CD4-positive, alpha-beta T cell treated with Interleukin-6 for 4 hours (primary cell): Measurements from ENCODE around the gene KCNQ1.

Experiments used
- DNase-seq: peaks from one replicate; pipeline ENCODE4 v3.0.0-alpha.2; 2020; ENCODE audit warnings: mixed read lengths

KCNQ1 gene

DNA sequence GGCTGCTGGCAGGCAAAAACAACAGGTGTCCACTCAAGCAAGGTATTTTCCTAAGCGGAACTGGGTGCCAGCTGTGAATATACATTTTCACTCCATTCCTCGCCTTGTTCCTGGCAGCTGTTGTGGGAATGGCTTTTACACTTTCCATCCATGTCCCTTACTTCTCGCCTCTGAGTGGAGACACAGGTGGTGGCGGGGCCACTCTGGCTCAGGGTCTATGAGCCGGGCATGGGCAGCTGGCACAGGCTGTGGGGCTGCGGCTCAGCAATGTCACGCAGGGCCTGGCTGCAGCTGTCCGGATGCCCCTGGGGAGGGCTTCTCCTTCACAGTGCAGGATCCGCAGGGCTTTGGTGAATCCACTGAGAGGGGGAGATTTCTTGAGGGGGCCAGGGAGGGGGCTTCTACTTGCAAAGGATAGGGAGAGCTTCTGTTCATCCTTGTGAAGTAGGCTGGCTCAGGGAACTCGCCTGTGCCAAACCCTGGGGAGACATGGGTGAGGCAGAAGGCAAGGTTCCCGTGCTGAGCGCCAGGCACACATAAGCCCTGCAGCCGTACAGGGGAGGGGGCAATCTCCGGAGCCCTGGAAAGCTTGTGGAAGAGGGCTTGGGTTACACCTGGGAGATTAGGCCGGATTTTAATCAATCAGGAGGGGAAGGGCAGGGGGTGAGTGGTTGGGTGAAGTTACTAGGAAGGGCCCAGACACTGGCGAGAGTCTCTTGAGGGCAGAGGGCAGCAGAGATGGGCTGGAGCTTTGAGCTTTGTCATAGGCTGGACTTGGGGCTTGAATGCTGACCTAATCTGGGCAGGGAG lies 209.3 kb downstream of the KCNQ1 start:
- no peak for DNase-seq

DNA sequence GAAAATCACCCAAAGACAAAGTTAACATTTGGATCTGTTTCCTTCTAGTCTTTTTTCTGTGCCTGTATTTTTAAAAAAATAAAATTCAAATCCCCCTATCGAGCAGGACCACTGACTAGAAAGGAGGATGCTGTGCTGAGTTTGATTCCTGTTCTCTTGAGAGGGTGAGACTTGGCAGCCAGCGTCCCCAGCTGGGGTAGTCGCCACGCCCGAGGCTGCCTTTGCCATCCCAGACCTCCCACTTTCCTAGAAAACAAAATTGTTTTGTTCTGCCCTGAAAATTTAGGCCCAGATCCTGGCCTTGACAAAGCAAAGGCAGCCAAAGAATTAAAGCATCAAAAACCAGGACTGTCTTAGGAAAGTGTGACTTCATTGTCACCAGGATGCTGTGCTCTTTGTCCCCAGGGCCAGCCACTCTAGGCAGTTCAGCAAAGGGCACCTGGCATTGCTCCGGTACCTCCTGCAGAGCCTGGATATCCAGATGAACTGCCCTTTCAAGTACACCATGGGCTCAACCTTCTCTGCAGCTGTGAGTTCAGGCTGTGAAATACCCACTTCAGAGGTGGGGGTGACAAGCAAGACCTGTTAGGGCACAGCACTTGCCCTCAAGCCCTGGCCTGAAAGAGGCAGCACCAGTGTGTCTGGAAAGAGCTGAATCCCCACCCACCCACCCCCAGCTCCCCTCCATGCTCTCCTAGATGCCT lies 210.4 kb downstream of the KCNQ1 start:
- no peak for DNase-seq

DNA sequence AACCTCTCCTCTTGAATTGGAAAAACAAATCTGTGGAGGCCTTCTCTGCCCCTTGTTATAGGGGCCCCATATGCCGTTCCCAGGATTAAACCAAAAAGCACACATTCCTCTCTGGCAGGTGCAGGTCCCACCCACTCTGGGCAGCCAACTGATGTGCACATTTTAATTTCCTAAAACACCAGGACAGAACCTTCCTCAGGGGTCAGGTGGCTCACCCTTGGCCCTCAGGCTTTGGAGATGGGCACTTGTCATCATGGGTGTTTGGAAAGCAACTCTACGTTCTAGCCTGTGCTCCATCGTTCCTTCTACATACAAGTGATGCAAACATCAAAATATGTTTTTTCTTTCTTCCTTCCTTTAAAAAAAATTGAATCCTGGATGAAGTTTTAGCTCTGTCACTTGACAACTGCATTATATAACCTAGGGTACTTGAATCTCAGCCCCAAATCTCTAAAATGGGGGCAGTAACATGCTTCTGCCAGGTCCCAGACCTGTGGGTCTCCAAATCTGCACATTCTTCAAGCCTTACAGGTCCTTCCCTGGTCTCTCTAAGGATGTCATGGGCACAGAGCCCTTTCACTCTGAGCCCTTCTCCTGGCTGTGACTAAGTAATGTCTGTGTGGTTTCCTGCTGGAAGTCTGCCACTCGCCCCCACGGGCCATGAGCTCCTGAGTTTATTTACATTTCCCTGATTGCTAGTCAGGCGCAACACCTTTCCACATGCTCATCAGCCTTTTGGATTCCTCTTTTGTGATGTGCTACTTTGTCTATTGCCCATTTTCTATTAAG lies 211.2 kb downstream of the KCNQ1 start:
- no peak for DNase-seq

DNA sequence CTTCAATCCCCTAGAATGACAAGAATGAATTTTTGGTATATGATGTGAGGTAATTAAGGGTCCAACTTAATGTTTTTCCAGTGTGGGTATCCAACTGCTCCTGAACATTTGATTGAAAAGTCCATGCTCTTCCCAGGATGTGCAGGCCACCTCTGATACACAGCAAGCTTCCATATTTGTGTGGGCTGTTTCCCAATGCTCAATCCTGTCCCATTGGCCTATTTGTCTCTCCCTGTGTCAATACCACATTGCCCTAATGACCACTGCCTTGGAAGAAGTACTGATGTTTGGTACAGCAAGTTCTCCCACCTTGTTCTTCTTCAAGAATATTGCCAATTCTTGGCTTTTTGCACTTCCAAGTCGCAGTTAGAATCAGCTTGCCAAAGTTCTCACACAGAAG lies 212.1 kb downstream of the KCNQ1 start:
- no peak for DNase-seq

DNA sequence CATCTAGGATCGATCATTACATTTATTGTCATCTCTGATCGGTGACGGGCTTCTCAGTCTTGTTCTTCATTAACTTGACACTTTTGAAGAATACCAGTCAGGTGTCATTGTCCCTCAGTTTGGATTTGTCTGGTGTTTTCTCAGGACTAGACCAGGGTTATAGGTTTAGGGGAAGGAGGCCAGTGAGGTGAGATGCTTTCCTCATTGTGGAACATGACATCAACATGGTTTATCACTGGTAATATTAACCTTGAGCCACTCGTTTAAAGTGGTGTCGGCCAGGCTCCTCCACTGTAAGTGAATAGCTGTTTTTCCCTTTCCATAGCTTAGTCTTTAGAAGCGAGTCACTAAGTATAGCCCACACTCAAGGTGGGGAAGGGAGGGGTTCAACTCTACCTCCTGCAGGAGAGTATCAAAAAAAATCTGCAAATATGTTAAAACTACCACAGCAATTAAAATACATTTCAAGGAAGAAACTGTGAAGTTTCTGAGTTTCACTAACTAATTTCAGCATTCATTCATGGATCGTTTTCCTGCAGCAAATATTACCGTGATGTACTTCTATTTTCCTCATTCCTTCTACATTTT lies 213.0 kb downstream of the KCNQ1 start:
- no peak for DNase-seq

DNA sequence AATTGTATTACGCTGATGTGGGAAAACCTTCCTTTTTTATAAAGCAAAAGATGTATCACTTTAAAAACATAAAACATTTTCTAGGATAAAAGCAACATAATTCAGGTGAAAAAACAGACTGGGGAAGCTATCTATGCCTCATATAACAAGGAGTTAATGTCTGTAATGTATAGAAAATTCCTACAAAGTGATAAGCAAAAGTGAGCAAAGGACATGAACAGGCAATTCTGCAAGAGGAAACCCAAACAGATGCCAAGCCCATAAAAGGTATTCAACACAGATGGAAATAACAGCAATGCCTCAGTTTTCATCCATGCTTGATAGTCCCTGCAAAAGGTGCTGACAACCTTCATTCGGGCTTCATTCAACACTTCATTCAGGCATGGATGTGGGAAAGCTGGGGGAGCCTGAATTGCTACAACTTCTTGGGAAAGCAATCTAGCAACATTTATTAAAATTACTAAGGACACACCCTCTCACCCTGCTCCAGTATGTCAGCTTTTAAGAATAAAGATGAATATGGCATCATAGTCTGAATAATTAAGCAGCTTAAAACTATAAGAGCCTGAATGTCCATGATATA lies 215.6 kb downstream of the KCNQ1 start:
- no peak for DNase-seq

DNA sequence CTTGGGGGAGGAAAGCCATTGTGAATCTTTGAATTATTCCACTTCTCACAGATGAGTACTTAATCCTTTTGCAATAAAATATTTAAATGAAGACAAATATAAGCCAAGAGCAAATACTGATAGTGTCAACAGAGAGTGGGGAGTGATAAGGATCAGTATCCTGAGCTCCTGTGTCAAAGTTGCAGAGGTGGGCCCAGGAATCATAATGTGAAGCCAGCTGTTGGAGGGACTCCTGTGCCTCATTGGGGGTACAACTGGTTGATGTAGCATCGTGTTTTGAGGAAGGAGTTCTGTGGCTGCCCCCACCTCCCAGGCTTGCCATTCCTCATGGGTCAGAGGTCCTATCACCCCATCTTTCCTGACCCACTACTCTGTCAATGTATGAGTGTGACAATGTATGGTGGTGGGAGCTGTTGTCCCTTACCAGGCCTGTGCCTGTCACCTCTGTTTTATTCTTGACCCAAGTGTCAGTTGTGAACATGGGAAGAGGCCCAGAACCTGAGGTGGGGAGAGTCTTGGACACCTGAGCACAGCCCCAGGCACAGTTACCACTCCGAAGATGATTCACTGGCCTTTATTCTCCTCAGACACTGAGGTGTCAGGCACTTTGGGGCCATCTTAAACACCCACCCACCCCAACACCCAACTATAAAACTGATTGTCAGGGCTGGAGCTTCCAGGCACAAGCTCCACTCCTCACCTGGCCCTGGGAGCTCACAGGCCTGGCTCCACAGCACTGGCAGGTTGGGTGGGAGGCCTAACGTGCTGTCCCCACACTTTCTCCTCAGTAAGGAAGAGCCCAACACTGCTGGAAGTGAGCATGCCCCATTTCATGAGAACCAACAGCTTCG lies 216.6 kb downstream of the KCNQ1 start:
- DNase-seq: no peak

DNA sequence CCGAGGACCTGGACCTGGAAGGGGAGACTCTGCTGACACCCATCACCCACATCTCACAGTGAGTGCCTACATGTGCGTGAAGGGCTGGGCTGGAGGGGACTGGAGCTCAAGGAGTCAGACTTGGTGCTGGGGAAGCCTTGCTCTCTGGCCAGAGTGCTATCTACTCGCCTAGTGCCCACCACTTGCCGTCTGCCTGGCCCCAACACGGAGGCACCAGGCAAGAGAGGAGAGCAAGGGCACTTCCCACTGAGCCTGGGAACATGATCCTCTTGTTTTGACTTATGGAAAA lies 217.2 kb downstream of the KCNQ1 start:
- no peak for DNase-seq

DNA sequence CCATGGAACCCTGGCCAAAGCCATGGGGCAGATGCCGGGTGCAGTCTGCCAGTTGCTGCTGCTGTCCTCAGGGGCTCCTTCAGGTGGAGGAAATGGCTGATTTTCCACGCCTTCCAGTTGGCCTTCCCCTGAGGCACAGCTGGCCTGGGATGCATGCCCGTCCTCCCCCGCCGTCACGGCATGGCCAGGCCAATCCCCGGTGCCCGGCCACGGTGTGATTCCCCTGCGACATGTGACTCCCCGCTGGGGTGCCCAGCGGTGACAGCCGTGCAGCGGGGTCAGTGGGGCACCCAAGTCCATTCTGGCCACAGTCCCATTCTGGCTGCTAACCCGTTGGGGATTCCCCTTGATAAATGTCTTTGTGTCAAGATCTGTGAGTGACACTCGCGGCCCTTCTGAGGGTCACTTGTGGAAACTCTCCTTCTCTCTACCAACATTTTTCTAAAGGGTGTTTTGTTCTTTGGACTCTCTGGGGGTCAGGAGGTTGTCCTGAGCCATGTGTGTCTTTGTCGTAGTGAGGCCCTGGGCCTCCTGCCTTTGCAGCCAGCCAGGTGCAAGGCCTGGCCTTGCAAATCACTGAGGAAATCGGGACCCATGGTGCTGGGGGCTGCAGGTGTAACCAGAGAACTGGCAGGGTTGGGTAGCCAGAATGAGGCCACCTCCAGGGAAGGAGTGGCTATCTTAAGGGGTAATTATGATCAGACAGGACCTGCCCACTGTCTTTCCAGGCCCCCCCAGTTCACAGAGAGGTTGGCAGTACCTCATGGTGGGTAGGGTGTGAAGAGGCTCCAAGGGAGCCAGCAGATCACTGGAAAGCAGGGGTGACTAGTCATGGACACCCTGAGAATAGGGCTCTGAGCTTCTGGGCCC lies 217.9 kb downstream of the KCNQ1 start:
- no peak for DNase-seq

DNA sequence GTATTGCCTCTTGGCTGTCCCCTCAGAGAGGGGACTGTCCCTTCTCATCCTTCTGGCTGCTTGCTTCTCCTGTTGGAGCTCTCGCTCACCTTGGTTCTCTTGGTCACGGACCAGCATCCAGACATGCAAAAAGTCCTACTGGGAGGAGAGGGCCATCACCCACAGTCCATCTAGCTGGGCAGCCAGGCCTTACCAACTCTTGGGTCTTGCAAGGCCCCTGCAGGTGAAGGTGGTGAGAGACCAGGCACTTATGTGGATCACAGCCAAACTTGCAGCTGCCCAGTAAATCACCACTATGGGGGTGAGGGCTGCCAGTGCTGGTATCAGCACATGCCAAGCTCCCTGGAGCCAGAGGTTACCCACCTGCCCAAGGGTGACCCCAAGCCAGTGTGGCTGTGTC lies 218.7 kb downstream of the KCNQ1 start:
- no peak for DNase-seq

DNA sequence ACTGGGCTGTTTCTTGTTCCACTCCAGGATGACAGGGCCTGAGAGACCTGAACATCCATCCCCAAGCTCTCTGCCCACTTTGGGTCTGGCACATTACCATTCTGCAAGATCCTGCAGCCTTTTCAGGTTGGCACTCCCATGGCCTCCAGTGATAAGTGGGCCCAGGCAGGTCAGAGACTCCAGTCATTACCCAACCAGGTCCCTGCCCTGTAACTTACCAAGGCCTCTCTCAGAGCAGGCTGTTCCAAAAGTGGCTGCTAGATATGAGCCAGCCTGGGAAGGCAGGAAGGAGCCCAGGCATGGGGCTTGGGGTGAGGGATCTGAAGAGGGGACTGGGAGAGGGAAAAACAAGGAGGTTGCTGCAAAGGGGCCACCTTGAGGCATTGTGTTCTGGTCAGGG lies 219.1 kb downstream of the KCNQ1 start:
- DNase-seq: no peak

DNA sequence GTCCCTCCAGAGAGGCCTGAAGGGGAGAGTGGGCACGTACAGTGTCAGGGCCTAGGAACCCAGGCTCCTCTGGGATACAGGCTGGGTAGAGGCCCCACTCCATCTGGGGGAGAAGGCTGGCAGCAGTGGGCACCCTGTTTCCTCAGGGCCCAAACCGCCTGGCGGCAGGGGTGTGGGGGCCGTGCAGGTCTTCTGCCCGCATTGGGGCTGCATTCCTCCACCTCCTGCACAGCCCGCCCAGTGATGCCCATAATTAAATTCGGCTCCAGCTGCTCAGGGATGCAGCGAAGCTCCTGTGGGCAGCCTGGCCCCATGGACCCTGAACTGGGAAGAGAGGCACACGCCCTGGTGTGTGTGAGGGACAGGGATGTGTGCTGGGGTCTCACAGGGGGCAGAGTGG lies 219.6 kb downstream of the KCNQ1 start:
- DNase-seq: no peak

DNA sequence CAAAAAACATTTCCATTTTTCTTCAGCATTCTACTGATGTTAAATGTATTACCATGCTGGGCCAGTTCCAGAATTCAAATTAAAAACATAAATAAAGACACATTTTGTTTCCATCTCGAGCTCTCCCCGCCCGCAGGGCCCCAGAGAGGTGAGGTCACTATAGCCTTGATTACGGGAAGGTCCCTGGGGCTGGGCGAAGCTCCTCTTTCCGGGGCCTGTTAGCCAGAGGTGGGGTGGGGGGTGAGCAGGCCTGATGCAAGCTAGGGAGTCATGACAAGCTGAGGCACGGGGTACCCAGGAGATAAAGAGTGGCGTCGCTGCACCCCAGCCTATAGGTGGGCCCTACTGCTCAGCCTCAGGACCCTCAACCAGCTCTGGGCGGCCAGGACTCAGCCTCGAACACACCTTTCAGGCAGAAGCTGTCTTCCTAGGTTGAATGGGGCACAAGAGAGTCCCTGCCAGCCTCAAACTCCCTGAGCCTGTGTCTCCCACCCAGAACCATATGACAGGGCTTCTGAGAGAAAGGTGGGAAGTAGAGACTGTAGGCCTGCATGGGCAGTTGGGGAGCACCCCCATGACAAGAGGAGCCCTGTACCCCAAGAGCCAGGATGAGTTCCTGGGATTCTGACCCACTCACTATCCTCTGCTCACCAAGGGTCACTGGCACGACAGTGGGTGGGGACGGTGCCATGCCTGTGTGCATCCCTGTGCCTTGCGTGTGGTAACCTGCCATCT lies 220.2 kb downstream of the KCNQ1 start:
- DNase-seq: no peak

DNA sequence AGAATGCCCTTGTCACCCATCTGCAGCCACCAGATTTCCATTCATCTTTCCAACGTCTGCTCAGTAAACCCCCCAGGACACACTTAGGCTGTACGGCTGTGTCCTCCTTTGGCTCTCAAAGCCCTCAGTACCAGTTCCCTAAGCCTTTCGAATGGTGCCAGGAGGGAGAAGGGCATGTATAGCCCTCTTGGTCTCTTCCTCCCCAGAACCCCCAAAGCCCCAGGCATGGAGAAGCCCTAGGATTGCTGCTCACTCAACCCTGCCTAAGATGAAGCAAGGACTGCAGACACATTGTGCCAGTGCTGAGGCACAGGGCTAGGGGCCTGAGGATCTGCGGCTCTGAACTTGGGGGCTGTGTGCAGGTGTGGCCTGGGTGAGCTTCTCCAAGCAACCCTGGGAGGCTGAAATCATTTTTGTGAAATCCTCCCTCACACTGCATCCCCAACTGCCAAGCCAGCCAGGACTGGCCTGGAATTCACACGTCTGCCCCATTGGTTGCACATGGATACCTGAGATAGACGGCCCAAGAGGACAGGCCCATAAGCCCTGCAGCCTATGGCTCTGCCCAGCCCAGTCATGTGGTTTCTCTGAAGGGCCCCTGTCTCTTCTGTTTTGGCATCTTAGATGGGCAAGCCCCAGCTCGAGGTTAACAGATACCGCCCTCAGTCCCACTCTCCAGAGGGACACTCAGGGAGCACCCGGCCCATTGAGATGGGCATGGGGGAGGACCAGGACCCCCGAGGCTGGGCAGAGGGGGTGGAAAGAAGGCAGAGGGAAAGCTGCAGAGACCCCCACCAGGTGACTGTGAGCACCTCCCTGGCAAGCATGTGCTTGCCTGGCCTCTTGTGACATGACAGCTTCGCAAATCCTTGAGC lies 221.0 kb downstream of the KCNQ1 start:
- DNase-seq: no peak

DNA sequence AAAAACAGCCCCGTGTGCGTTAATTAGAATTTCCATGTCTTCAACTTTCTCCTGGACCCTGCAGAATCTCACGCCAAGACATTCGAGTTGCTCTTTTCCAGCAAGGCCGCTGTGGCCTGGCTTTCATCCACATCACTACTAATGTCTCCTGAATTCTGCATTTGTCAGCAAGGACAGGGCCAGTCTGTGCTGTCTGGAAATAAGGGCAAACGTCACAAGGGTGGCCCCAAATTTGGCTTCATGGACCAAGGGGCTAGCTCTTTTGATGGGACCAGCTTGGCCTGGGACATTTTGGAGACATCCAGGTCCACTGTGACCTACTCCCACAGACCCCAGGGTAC lies 221.6 kb downstream of the KCNQ1 start:
- DNase-seq: no peak

DNA sequence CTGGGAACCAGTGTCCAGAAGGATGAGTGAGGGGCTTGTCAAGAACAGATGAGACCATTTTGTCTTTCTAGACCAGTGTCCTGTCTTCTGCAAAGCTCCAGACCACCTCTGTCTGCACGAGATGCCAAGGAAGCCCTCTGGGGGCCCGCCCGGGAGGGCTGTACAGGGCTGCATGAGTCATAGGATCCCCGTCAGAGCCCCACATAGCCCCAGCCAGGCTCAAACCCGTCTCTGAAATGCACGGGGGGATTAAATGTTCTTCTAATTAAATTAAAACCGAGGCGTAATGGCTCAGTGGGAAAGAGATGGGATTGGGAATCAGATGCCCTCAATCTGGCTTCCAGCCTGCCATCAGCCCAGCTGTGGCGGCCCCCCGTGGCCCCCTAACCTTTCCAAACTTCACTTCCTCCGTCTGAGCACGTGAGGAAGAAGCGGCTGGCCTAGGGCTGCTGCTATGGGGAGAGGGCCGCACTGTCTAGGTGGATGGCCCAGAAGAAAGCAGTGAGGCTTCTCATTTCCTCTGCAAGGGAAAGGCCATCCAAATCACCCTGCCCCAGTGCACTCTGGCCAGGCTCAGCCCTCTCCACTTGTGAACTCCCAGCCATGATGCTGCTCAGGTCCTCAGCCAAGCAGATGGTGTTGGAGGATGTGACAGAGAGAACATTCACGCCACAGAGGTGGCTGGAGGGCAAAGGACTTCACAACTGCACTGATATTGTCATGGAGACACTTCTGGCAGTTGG lies 222.2 kb downstream of the KCNQ1 start:
- DNase-seq: no peak

DNA sequence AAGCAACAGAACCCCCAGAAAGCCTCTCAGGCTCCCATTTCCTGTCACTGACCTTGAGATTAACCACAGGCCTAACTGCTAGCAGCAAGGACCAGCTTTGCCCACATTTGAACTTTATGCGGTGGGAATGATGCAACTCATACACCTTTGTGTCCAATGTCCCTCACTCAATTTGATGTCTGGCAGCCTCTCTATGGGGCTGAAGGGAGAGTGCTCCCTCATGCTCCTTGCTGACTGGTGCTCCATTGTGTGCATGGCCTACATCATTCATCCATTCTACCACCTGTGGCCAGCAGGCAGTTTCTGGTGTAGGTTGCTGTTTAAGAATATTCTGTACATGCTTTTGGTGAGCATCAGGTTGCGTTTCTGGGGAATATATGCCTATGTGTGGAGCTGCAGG lies 223.1 kb downstream of the KCNQ1 start:
- no peak for DNase-seq

DNA sequence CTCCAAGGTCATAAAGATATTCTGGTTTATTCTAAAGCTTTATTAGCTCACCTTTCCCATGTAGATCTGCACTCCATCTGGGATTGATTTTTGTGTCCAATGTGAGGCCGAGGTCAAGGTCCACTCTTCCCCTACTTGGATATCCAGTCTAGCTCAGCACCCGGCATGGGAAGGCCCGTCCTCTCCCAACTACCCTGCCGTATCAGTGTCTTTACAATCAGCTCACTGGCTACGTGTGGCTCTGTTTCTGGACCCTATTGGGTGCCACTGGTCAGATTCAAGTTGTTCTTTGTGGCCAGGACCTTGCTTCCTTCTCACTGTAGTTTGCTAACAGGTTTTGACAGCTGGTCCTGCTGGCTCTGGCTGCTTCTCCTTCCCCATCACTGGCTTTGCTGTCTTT lies 224.1 kb downstream of the KCNQ1 start:
- no peak for DNase-seq
